Nephron progenitor cell (in vitro differentiated cells): ENCODE measurements around the gene MEPE.

ENCODE experiments used
- DNase-seq: peaks from one replicate; pipeline ENCODE4 v3.0.0; 2021
- H3K27ac Mint-ChIP-seq: 2 replicates; pipeline ENCODE4 v1.8.0; 2021; ENCODE audit warnings: mild to moderate bottlenecking, moderate library complexity, mixed read lengths
- H3K27me3 Mint-ChIP-seq: 2 replicates; pipeline ENCODE4 v1.8.0; 2021; ENCODE audit warnings: mild to moderate bottlenecking, low read depth, mixed read lengths; ENCODE audit not compliant: poor library complexity
- H3K36me3 Mint-ChIP-seq: 2 replicates; pipeline ENCODE4 v1.8.0; 2021; ENCODE audit warnings: low read depth, mixed read lengths
- H3K4me1 Mint-ChIP-seq: 2 replicates; pipeline ENCODE4 v1.8.0; 2021; ENCODE audit warnings: mixed read lengths
- H3K4me3 Mint-ChIP-seq: 2 replicates; pipeline ENCODE4 v1.8.0; 2021; ENCODE audit warnings: mild to moderate bottlenecking, moderate library complexity, mixed read lengths
- H3K9me3 Mint-ChIP-seq: 2 replicates; pipeline ENCODE4 v1.8.0; 2021; ENCODE audit warnings: mild to moderate bottlenecking, moderate library complexity, mixed read lengths
- TF ChIP-seq, protein P1 (sequence below): fragments of 200-600 bp; sonication (generic); IDR thresholded peaks from 2 replicates; pipeline ENCODE4 v1.5.0; 2021; ENCODE audit warnings: antibody characterized with exemption

The MEPE gene, protein sequence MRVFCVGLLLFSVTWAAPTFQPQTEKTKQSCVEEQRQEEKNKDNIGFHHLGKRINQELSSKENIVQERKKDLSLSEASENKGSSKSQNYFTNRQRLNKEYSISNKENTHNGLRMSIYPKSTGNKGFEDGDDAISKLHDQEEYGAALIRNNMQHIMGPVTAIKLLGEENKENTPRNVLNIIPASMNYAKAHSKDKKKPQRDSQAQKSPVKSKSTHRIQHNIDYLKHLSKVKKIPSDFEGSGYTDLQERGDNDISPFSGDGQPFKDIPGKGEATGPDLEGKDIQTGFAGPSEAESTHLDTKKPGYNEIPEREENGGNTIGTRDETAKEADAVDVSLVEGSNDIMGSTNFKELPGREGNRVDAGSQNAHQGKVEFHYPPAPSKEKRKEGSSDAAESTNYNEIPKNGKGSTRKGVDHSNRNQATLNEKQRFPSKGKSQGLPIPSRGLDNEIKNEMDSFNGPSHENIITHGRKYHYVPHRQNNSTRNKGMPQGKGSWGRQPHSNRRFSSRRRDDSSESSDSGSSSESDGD

DNA sequence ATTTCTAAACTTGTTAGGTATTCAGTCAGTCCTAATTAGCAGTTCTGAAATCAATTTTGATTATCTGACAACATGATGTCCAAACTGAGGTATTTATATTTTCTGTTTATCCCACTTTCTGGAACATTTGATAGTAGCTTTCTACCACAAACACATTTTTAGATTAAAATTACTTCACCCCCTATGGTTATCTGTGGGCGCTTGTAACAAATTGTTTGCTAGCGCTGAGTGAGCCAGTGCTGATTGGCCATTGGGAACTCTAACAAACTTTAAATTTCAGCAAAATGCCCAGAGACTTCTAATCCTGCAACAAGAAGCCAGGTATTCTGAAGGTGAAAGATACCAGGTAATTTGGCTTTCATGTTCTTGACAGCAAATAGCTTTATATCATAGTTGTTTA is at the start of gene MEPE:
MEPE (plus strand) TSS at position 301 of the 400 bp plus-strand sequence. CDS start 1,746 bp downstream, outside the sequence.
- peaks cover 7% of the 10 kb centered on the region for H3K27me3 Mint-ChIP-seq
- H3K36me3 Mint-ChIP-seq: no peaks in the 10 kb centered on the region
- no peak within 1 kb of the TSS for H3K4me3 Mint-ChIP-seq
- TF ChIP-seq, protein P1, sequence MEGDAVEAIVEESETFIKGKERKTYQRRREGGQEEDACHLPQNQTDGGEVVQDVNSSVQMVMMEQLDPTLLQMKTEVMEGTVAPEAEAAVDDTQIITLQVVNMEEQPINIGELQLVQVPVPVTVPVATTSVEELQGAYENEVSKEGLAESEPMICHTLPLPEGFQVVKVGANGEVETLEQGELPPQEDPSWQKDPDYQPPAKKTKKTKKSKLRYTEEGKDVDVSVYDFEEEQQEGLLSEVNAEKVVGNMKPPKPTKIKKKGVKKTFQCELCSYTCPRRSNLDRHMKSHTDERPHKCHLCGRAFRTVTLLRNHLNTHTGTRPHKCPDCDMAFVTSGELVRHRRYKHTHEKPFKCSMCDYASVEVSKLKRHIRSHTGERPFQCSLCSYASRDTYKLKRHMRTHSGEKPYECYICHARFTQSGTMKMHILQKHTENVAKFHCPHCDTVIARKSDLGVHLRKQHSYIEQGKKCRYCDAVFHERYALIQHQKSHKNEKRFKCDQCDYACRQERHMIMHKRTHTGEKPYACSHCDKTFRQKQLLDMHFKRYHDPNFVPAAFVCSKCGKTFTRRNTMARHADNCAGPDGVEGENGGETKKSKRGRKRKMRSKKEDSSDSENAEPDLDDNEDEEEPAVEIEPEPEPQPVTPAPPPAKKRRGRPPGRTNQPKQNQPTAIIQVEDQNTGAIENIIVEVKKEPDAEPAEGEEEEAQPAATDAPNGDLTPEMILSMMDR: no peak
- H3K27ac Mint-ChIP-seq: no peak within 1 kb of the TSS
- no peaks in the 10 kb centered on the region for H3K9me3 Mint-ChIP-seq
- no peak for DNase-seq
- H3K4me1 Mint-ChIP-seq: no peaks in the 10 kb centered on the region

DNA sequence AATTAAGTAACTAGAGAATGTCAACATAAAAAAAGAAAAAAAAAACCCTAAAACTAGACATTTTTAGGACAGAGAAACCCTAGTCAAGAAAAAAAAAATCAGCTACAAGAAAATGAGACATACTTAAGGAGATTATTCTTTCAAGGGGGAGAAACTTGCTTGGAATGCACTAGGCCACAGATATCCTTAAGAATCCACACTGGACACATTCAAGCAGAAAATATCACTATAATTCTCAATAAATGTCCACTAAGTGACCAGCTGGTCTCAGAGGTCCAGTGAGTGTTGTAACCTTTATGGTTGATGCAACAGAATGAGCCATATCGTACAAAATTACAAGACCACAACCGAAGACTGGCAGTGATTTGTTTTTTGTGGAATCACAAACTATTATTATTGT is 49.0 kb upstream of the MEPE start:
- H3K4me1 Mint-ChIP-seq: no peaks in the 10 kb centered on the region
- H3K27me3 Mint-ChIP-seq: no peaks in the 10 kb centered on the region
- H3K9me3 Mint-ChIP-seq: no peaks in the 10 kb centered on the region
- no peak overlapping the region for H3K27ac Mint-ChIP-seq
- no peak overlapping the region for H3K4me3 Mint-ChIP-seq
- no peak for DNase-seq
- no peaks in the 10 kb centered on the region for H3K36me3 Mint-ChIP-seq
- TF ChIP-seq, protein P1: no peak

DNA sequence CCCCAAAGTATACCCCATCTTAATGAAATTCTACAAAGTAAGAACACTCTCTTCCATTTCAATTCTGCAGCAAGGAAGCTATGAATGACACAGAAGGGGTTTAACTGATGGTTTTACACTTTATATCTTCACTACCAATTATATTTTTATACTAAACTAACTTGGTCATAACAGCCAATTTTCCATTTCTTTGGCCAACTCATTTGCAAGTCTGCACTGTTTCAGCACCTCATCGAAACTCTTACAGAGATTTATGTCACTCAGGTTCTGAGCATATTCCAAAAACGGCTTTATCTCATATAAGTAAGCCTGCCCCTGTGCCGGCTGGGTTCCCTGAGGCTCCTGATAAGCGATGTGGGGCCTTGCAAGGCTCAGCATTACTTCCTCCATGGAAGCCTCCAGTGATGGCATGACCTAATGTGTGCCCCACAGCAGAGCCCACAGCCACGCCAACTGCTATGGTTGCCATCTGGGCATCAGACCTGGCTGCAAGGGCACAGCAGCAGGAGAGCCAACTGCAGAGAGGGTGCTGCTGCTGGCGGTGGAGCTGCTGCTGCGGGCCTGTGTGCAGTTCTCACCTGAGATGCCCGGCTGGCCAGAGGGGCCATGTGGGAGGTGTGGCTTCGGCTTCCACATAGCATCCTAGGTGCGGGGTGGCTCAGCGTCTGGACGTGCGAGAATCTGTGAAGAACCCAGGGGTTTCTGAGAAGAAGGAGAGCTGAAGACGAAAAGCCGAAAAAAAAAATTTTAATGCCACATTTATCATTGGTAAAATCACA is 46.8 kb upstream of the MEPE start:
- TF ChIP-seq, protein P1: no peak
- H3K36me3 Mint-ChIP-seq: no peaks in the 10 kb centered on the region
- DNase-seq: no peak
- no peaks in the 10 kb centered on the region for H3K4me1 Mint-ChIP-seq
- H3K27me3 Mint-ChIP-seq: no peaks in the 10 kb centered on the region
- H3K9me3 Mint-ChIP-seq: no peaks in the 10 kb centered on the region
- H3K27ac Mint-ChIP-seq: no peak overlapping the region
- no peak overlapping the region for H3K4me3 Mint-ChIP-seq

DNA sequence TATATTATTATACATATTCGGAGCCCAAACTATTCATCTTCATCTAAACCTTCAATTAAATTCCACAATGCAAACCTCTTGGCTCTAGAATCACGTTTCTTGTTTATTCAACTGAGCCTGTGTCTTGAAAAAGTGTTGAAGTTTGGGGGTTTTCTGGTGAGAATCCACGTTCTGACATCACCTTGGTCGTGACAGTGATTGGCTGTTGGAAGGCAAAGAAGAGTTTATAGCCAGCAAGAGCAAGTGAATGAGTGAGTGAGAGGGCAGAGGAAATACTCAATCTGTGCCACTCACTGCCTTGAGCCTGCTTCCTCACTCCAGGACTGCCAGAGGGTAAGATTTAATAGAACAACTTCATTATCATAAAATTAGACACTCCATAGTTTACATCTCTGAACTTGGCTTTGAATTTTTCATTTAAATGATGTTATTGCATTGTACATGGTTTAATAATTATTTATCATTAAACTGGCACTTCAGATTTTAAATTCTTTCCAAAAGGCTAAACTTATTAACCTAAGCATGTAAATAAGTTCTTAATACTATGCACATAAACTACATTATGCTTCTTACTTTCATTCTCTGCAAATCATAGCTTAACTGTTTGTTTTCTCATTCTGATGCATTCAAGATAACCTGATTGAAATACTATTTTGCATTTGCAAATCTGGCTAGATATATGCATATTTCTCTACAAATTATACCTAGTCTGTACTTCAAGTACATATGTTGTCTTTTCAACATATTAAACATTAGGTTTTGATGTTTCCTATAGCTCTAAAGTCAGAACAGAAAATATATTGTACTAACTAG is 33.3 kb upstream of the MEPE start, which contains the start of gene IBSP:
IBSP (plus strand) TSS at position 254 of the 813 bp plus-strand sequence. CDS start 2,808 bp downstream, outside the sequence.
- TF ChIP-seq, protein P1: no peak
- H3K9me3 Mint-ChIP-seq: no peaks in the 10 kb centered on the region
- no peak within 1 kb of the TSS for H3K4me3 Mint-ChIP-seq
- H3K27me3 Mint-ChIP-seq: peaks cover 3% of the 10 kb centered on the region
- H3K4me1 Mint-ChIP-seq: no peaks in the 10 kb centered on the region
- no peaks in the 10 kb centered on the region for H3K36me3 Mint-ChIP-seq
- no peak for DNase-seq
- no peak within 1 kb of the TSS for H3K27ac Mint-ChIP-seq

DNA sequence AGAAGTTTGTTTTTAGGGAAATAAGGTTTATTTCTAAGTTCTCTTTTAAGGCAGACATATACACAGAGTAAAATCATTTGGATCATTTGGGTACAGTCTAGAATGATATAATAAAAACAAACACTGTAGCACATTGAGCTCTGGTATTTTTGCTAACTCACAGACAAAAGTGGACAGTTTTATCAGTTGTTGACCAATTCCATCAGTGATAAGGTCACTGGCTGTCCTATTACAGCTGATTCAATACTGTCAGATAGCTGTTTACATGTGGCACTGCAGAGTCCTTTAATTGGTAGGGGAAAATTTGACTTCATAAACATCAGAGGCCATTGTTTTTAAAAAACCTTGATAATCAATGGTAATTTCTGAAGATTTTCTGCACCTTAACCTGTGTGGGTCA is 29.9 kb upstream of the MEPE start:
- DNase-seq: no peak
- Mint-ChIP-seq H3K27me3 (peaks cover 3% of the 10 kb centered on the region), H3K27ac (no peak overlapping the region), H3K9me3 (no peaks in the 10 kb centered on the region), H3K36me3 (no peaks in the 10 kb centered on the region), H3K4me3 (no peak overlapping the region), H3K4me1 (no peaks in the 10 kb centered on the region)
- TF ChIP-seq, protein P1: no peak
